H1 (cell line): ENCODE data around the gene CCNI. TPM values are rescaled to one million over a fixed set of nuclear protein-coding genes. Genes with fewer than 3 reads are reported as not detected.

Experiments
- CTCF ChIA-PET: fragments of 300-600 bp; sonication (Branson Sonifier 250); formaldehyde crosslinking; loops from one replicate; lab custom pipeline; 2021; ENCODE audit not compliant: partially characterized antibody; lab: Charles Lee
- POLR2A ChIA-PET: fragments of 300-600 bp; sonication (Branson Sonifier 250); formaldehyde crosslinking; loops from one replicate; lab custom pipeline; 2021; ENCODE audit warnings: inconsistent platforms; ENCODE audit not compliant: partially characterized antibody; lab: Charles Lee
- DNase-seq, 2 experiments: peaks; one replicate each; pipeline versions ENCODE4 v3.0.0 to v3.0.0-alpha.2; 2010 to 2022; ENCODE audit warnings: low spot score in 2 of 2, low read depth in 1 of 2, mixed read lengths in 1 of 2
- FAIRE-seq: peaks from 2 replicates; lab custom pipeline; 2011; peaks lifted over from hg19 to GRCh38; lab: Jason Lieb, UNC
- H2AFZ ChIP-seq: 2 replicates; pipeline ENCODE4 v1.8.1; 2012; ENCODE audit warnings: low read length, inconsistent platforms
- H2AK5ac ChIP-seq: 2 replicates; pipeline ENCODE4 v1.6.1; 2013; ENCODE audit warnings: low read depth, low read length
- H2BK120ac ChIP-seq: replicated peaks from 2 replicates; pipeline ENCODE3; 2013; ENCODE audit warnings: low read depth, low read length, inconsistent platforms
- H2BK12ac ChIP-seq: 2 replicates; pipeline ENCODE4 v1.6.1; 2013; ENCODE audit warnings: low read depth, low read length
- H2BK15ac ChIP-seq: 2 replicates; pipeline ENCODE4 v1.6.1; 2013; ENCODE audit warnings: low read length
- H2BK20ac ChIP-seq: 2 replicates; pipeline ENCODE4 v1.6.1; 2013; ENCODE audit warnings: low read length
- H2BK5ac ChIP-seq: 2 replicates; pipeline ENCODE4 v1.6.1; 2013; ENCODE audit warnings: low read depth, low read length
- H3K14ac ChIP-seq: 2 replicates; pipeline ENCODE4 v1.6.1; 2013; ENCODE audit warnings: inconsistent platforms; ENCODE audit not compliant: insufficient read length
- H3K18ac ChIP-seq: 2 replicates; pipeline ENCODE4 v1.6.1; 2013; ENCODE audit warnings: low read length; ENCODE audit errors: extremely low read depth
- H3K23ac ChIP-seq: 2 replicates; pipeline ENCODE4 v1.6.1; 2013; ENCODE audit warnings: inconsistent platforms; ENCODE audit not compliant: insufficient read length
- H3K23me2 ChIP-seq: 2 replicates; pipeline ENCODE4 v1.6.1; 2013; ENCODE audit warnings: low read depth, low read length
- H3K27ac ChIP-seq: 2 replicates; pipeline ENCODE4 v1.6.1; 2011; ENCODE audit warnings: low read depth, low read length, inconsistent platforms
- H3K27me3 ChIP-seq, 4 experiments: replicated peaks in 1 of 4; 1 replicate in 1 of 4; 2 replicates in 3 of 4; pipeline versions ENCODE4 v1.6.1 to v1.8.1; 2011 to 2013; ENCODE audit warnings: low read length in 3 of 4, mild to moderate bottlenecking in 3 of 4, inconsistent platforms in 2 of 4, mixed read lengths in 2 of 4, moderate library complexity in 1 of 4; ENCODE audit not compliant: control insufficient read depth in 3 of 4, insufficient read depth in 3 of 4; ENCODE audit errors: extremely low read depth in 1 of 4
- H3K36me3 ChIP-seq, 4 experiments: 2 replicates each; pipeline versions ENCODE4 v1.6.1 to v1.8.1; 2011 to 2013; ENCODE audit warnings: mild to moderate bottlenecking in 4 of 4, low read length in 3 of 4, moderate library complexity in 2 of 4, control low read depth in 1 of 4, inconsistent platforms in 1 of 4; ENCODE audit not compliant: insufficient read depth in 4 of 4, control insufficient read depth in 2 of 4
- H3K4ac ChIP-seq: replicated peaks from 2 replicates; pipeline ENCODE3; 2013; ENCODE audit warnings: low read length, low read depth, mixed read lengths, inconsistent platforms; ENCODE audit not compliant: insufficient read length
- H3K4me1 ChIP-seq, 4 experiments: replicated peaks in 1 of 4; 1 replicate in 1 of 4; 2 replicates in 3 of 4; pipeline versions ENCODE4 v1.6.1 to v1.8.1; 2011 to 2013; ENCODE audit warnings: low read length in 3 of 4, inconsistent platforms in 2 of 4, mixed read lengths in 1 of 4; ENCODE audit not compliant: insufficient read depth in 4 of 4, control insufficient read depth in 3 of 4
- H3K4me2 ChIP-seq, 2 experiments: 2 replicates each; pipeline versions ENCODE4 v1.6.1 to v1.8.1; 2011 to 2013; ENCODE audit warnings: low read depth in 2 of 2, low read length in 2 of 2, control low read depth in 1 of 2, inconsistent platforms in 1 of 2, mild to moderate bottlenecking in 1 of 2; ENCODE audit not compliant: insufficient read depth in 1 of 2
- H3K4me3 ChIP-seq, 4 experiments: fragments of 200-600, 300-600 bp in 1 of 4; sonication (generic), shearing (Covaris generic), sonication (Bioruptor Twin) in 1 of 4; 2 replicates each; pipeline versions ENCODE4 v1.5.1 to v1.8.1; 2011 to 2016; ENCODE audit warnings: low read length in 4 of 4, low read depth in 3 of 4, control low read depth in 2 of 4, inconsistent platforms in 2 of 4, mild to moderate bottlenecking in 2 of 4, mixed read lengths in 1 of 4, moderate library complexity in 1 of 4; ENCODE audit not compliant: insufficient read depth in 2 of 4; ENCODE audit errors: extremely low read depth in 1 of 4
- H3K56ac ChIP-seq: replicated peaks from 2 replicates; pipeline ENCODE3; 2013; ENCODE audit warnings: low read depth, mild to moderate bottlenecking, mixed read lengths, low read length, inconsistent platforms; ENCODE audit not compliant: insufficient read length
- H3K79me1 ChIP-seq: 2 replicates; pipeline ENCODE4 v1.6.1; 2013; ENCODE audit warnings: low read depth, low read length, control low read depth
- H3K79me2 ChIP-seq, 2 experiments: 2 replicates each; pipeline versions ENCODE4 v1.6.1 to v1.8.1; 2012 to 2013; ENCODE audit warnings: low read length in 2 of 2, mild to moderate bottlenecking in 2 of 2, inconsistent platforms in 1 of 2; ENCODE audit not compliant: insufficient read depth in 2 of 2, control insufficient read depth in 1 of 2
- H3K9ac ChIP-seq, 4 experiments: replicated peaks in 1 of 4; 1 replicate in 1 of 4; 2 replicates in 3 of 4; pipeline versions ENCODE4 v1.6.1 to v1.8.1; 2011 to 2013; ENCODE audit warnings: low read depth in 3 of 4, low read length in 3 of 4, control low read depth in 2 of 4, mild to moderate bottlenecking in 2 of 4, moderate library complexity in 2 of 4, inconsistent platforms in 1 of 4; ENCODE audit errors: extremely low read depth in 1 of 4
- H3K9me3 ChIP-seq, 2 experiments: 2 replicates each; pipeline versions ENCODE4 v1.6.1 to v1.8.1; 2012 to 2013; ENCODE audit warnings: mild to moderate bottlenecking in 2 of 2, moderate library complexity in 2 of 2, control low read depth in 1 of 2, inconsistent platforms in 1 of 2, low read depth in 1 of 2, low read length in 1 of 2, mixed read lengths in 1 of 2; ENCODE audit not compliant: insufficient read depth in 2 of 2
- H4K20me1 ChIP-seq, 2 experiments: replicated peaks in 1 of 2; 2 replicates each; pipeline versions ENCODE3 to v1.8.1; 2011 to 2013; ENCODE audit warnings: inconsistent platforms in 2 of 2, low read length in 2 of 2, mild to moderate bottlenecking in 1 of 2; ENCODE audit not compliant: insufficient read depth in 2 of 2, control insufficient read depth in 1 of 2
- H4K5ac ChIP-seq: 2 replicates; pipeline ENCODE4 v1.6.1; 2013; ENCODE audit warnings: low read length, low read depth, mixed read lengths, inconsistent platforms; ENCODE audit not compliant: insufficient read length
- H4K8ac ChIP-seq: 2 replicates; pipeline ENCODE4 v1.8.0; 2013; ENCODE audit warnings: mild to moderate bottlenecking, moderate library complexity, low read length, inconsistent platforms; ENCODE audit not compliant: insufficient read depth; ENCODE audit errors: extremely low read depth
- H4K91ac ChIP-seq: replicated peaks from 2 replicates; pipeline ENCODE3; 2013; ENCODE audit warnings: low read length, mixed read lengths, inconsistent platforms; ENCODE audit not compliant: insufficient read length
- HDAC6 ChIP-seq: IDR thresholded peaks from one replicate; pipeline ENCODE4 v1.7.1; 2012; ENCODE audit warnings: low read depth, mild to moderate bottlenecking, inconsistent platforms, low read length, moderate library complexity
- WGBS, 2 experiments: shearing (Covaris generic) in 1 of 2; methylation state at CpG; one replicate each; pipeline versions ENCODE4 v1.1.6 to v1.1.7; 2013 to 2015; ENCODE audit warnings: low lambda C conversion rate in 2 of 2, mixed read lengths in 2 of 2, inconsistent platforms in 1 of 2, low coverage in 1 of 2, missing lambda C conversion rate in 1 of 2; ENCODE audit not compliant: insufficient replicate concordance in 2 of 2, insufficient coverage in 1 of 2, insufficient read length in 1 of 2; ENCODE audit errors: extremely low coverage in 1 of 2, missing lambda C conversion rate in 1 of 2; 5-methylcytosine and 5-hydroxymethylcytosine counted together
- polyA plus RNA-seq, 7 experiments: library from polyadenylated mRNA; depleted of rRNA in 3 of 7; stranded (reverse) in 5 of 7; unstranded in 2 of 7; fragments of >200 nt in 5 of 7; fragments of 200-250 nt in 2 of 7; gene quantifications; 1 replicate in 5 of 7; 2 replicates in 1 of 7; 4 replicates in 1 of 7; pipeline versions ENCODE4 v1.2.1 to v1.2.3, GENCODE V29; 2011 to 2013; ENCODE audit warnings: missing spikeins in 2 of 7, mixed read lengths in 2 of 7
- total RNA-seq: library from RNA; stranded (reverse); fragmentation: NEBNext Ultra II Directional; extraction: Animal tissue kit (Norgen Biotek cat#: 25700); gene quantifications from 2 replicates; pipeline ENCODE4 v1.2.1, GENCODE V29; 2021

The CCNI gene
- total and polyA plus RNA-seq, 2 of the 8 experiments (the other 6 are each of a cell fraction or from before 2014, with no cell fraction given): 97.8 to 234 TPM

DNA sequence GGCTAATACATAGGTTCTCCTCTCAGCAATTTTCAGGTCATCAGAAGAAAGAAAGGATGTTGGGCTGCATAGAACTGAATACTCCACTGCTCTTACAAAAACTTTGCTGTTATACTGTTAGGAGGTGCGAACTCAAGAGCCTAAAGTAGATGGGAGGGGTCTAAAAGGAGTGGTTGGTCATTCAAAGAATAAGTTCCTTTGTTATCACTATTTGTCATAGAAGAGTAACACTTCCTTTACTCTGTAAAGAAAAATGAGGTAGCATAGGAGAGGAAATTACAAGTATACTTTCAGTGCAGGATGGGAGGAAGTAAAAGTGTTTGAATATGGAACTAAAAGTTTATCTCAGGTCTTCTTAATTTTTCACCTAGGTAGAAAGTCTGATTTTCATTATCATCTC, 61.5 kb downstream of the CCNI start:
- no peak overlapping the region for H3K56ac ChIP-seq
- H3K4me1 ChIP-seq: peaks cover 0 to 15% (median 8%) of the 10 kb centered on the region in 4 experiments; a peak in 6 of 7 replicates
- no peak overlapping the region for H4K8ac ChIP-seq
- CTCF ChIA-PET: no interaction called here
- TF ChIP-seq HDAC6: no peak
- H3K18ac ChIP-seq: no peak overlapping the region
- no peaks in the 10 kb centered on the region for H3K79me1 ChIP-seq
- H2BK15ac ChIP-seq: no peak overlapping the region
- H3K9me3 ChIP-seq: no peaks in the 10 kb centered on the region
- H3K27me3 ChIP-seq: no peaks in the 10 kb centered on the region
- no peak overlapping the region for H3K4me2 ChIP-seq
- WGBS, 2 experiments: 88% methylated on average over 1 of the region's 1 CpG; no CpG with 5 or more reads in 1 of the 2 experiments
- no peak overlapping the region for H3K14ac ChIP-seq
- no peaks in the 10 kb centered on the region for H3K23me2 ChIP-seq
- H2AK5ac ChIP-seq: no peak overlapping the region
- H2AFZ ChIP-seq: no peak overlapping the region
- no peak overlapping the region for H2BK5ac ChIP-seq
- no peak overlapping the region for H3K4ac ChIP-seq
- H3K9ac ChIP-seq: no peak overlapping the region
- DNase-seq (no peak), FAIRE-seq (no peak)
- H2BK12ac ChIP-seq: no peak overlapping the region
- H4K5ac ChIP-seq: no peak overlapping the region
- H4K20me1 ChIP-seq: peaks cover 0 to 3% of the 10 kb centered on the region in 2 experiments
- H2BK120ac ChIP-seq: no peak overlapping the region
- H3K79me2 ChIP-seq: no peaks in the 10 kb centered on the region
- no peak overlapping the region for H3K27ac ChIP-seq
- H4K91ac ChIP-seq: no peak overlapping the region
- POLR2A ChIA-PET: no interaction called here
- H3K36me3 ChIP-seq: peaks cover 0 to 11% (median 4%) of the 10 kb centered on the region in 4 experiments; a peak in 3 of 8 replicates
- no peak overlapping the region for H2BK20ac ChIP-seq
- no peak overlapping the region for H3K23ac ChIP-seq
- no peak overlapping the region for H3K4me3 ChIP-seq
